HCT116 (cell line): Measurements from ENCODE around the gene STMP1. TPM values are rescaled to one million over a fixed set of nuclear protein-coding genes. Genes with fewer than 3 reads are reported as not detected.

Experiments
- ATAC-seq: fragments of 200-7000 bp; cut with Tn5 transposase; 2 replicates; pipeline ENCODE4 v1.9.1; 2020; ENCODE audit warnings: mild to moderate bottlenecking, moderate library complexity
- BruUV-seq: library from RNA; stranded (reverse); fragments of 400-500 nt; replicated peaks from 2 replicates; lab custom pipeline; 2021; lab: Mats Ljungman, UMichigan
- CTCF ChIA-PET: fragments of 300-600 bp; sonication (Branson Sonifier 250); formaldehyde crosslinking; loops from one replicate; lab custom pipeline; 2021; ENCODE audit warnings: antibody characterized with exemption; lab: Charles Lee
- POLR2A ChIA-PET: fragments of 300-600, 350-600 bp; sonication (Branson Sonifier 250); formaldehyde crosslinking; loops from one replicate; lab custom pipeline; 2021; ENCODE audit warnings: antibody characterized with exemption; lab: Charles Lee
- RAD21 ChIA-PET, 2 experiments: fragments of 300-600 bp; sonication (Branson Sonifier 250); formaldehyde crosslinking; loops; one replicate each; lab custom pipeline; 2023; ENCODE audit warnings: low total read pairs in 2 of 2; ENCODE audit not compliant: uncharacterized antibody in 2 of 2, unreplicated experiment in 2 of 2, low non-redundant PET in 1 of 2; lab: Charles Lee
- DNase-seq: peaks from one replicate; pipeline ENCODE4 v3.0.0-alpha.2; 2010; ENCODE audit warnings: low read depth, low spot score
- H2AFZ ChIP-seq: fragments of 200-600 bp; shearing (Covaris generic), sonication (generic); 2 replicates; pipeline ENCODE4 v1.6.1; 2017; ENCODE audit warnings: low read depth, mixed run types, mixed read lengths, antibody characterized with exemption, low read length; ENCODE audit not compliant: poor library complexity, severe bottlenecking
- H3K27ac ChIP-seq: 2 replicates; pipeline ENCODE4 v1.5.1; 2012; ENCODE audit warnings: low read depth, low read length
- H3K27me3 ChIP-seq: fragments of 200-600 bp; sonication (generic); 2 replicates; pipeline ENCODE4 v1.6.1; 2016; ENCODE audit warnings: mixed run types, low read length, mixed read lengths; ENCODE audit not compliant: insufficient read depth
- H3K36me3 ChIP-seq, 2 experiments: fragments of 200-500 bp in 1 of 2; fragments of 200-600 bp in 1 of 2; sonication (Bioruptor generic) in 1 of 2; sonication (generic) in 1 of 2; 2 replicates each; pipeline versions ENCODE4 v1.5.1 to v1.6.1; 2014 to 2016; ENCODE audit warnings: low read length in 2 of 2, inconsistent platforms in 1 of 2, mixed read lengths in 1 of 2, mixed run types in 1 of 2; ENCODE audit not compliant: insufficient read depth in 2 of 2, control insufficient read depth in 1 of 2
- H3K4me1 ChIP-seq, 2 experiments: fragments of 200-600 bp in 1 of 2; sonication (generic) in 1 of 2; 2 replicates each; pipeline versions ENCODE4 v1.5.1 to v1.6.1; 2012 to 2017; ENCODE audit warnings: low read length in 2 of 2, inconsistent platforms in 1 of 2, mild to moderate bottlenecking in 1 of 2, mixed read lengths in 1 of 2, mixed run types in 1 of 2, moderate library complexity in 1 of 2; ENCODE audit not compliant: insufficient read depth in 2 of 2, control insufficient read depth in 1 of 2
- H3K4me2 ChIP-seq: fragments of 200-600 bp; sonication (generic); 2 replicates; pipeline ENCODE4 v1.6.1; 2017; ENCODE audit warnings: mixed run types, low read length, mixed read lengths
- H3K4me3 ChIP-seq, 2 experiments: fragments of 200-600 bp in 1 of 2; sonication (generic) in 1 of 2; replicated peaks in 1 of 2; 2 replicates each; pipeline ENCODE4 v1.5.1; 2011 to 2016; ENCODE audit warnings: low read length in 2 of 2, control low read depth in 1 of 2, low read depth in 1 of 2, mild to moderate bottlenecking in 1 of 2, mixed read lengths in 1 of 2, mixed run types in 1 of 2
- H3K79me2 ChIP-seq: fragments of 200-600 bp; sonication (generic); 2 replicates; pipeline ENCODE4 v1.6.1; 2017; ENCODE audit warnings: mild to moderate bottlenecking, mixed run types, low read length, moderate library complexity, mixed read lengths; ENCODE audit not compliant: insufficient read depth
- H3K9ac ChIP-seq: fragments of 200-600 bp; sonication (generic); 2 replicates; pipeline ENCODE4 v1.6.1; 2016; ENCODE audit warnings: low read length, mixed read lengths
- H3K9me2 ChIP-seq: fragments of 200-600 bp; sonication (generic), shearing (Covaris generic); 2 replicates; pipeline ENCODE4 v1.6.1; 2017; ENCODE audit warnings: mixed run types, mild to moderate bottlenecking, moderate library complexity; ENCODE audit not compliant: insufficient read depth
- H3K9me3 ChIP-seq, 2 experiments: fragments of 200-500 bp in 1 of 2; fragments of 200-600 bp in 1 of 2; sonication (Bioruptor generic) in 1 of 2; sonication (generic) in 1 of 2; 2 replicates each; pipeline ENCODE4 v1.6.1; 2014 to 2017; ENCODE audit warnings: low read length in 2 of 2, mixed read lengths in 2 of 2, inconsistent platforms in 1 of 2, low read depth in 1 of 2, mild to moderate bottlenecking in 1 of 2, mixed run types in 1 of 2, moderate library complexity in 1 of 2; ENCODE audit not compliant: control insufficient read depth in 1 of 2, insufficient read depth in 1 of 2
- H4K20me1 ChIP-seq: fragments of 200-600 bp; sonication (generic), shearing (Covaris generic); 2 replicates; pipeline ENCODE4 v1.6.1; 2017; ENCODE audit warnings: mixed run types, mild to moderate bottlenecking, moderate library complexity; ENCODE audit not compliant: insufficient read depth
- EZH2 ChIP-seq: fragments of 200-600 bp; sonication (generic); IDR thresholded peaks from 2 replicates; pipeline ENCODE4 v1.6.1; 2017; ENCODE audit warnings: antibody characterized with exemption, mixed run types
- JUND ChIP-seq: IDR thresholded peaks from 2 replicates; pipeline ENCODE4 v1.6.1; 2012
- POLR2A ChIP-seq: IDR thresholded peaks from 2 replicates; pipeline ENCODE4 v1.7.0; 2011; ENCODE audit warnings: borderline replicate concordance; ENCODE audit not compliant: insufficient read depth, insufficient read length; ENCODE audit errors: extremely low read depth
- REST ChIP-seq: IDR thresholded peaks from 2 replicates; pipeline ENCODE4 v1.6.1; 2012; ENCODE audit warnings: low read depth
- SP1 ChIP-seq: IDR thresholded peaks from 2 replicates; pipeline ENCODE4 v1.6.1; 2012; ENCODE audit warnings: low read depth
- SRF ChIP-seq: IDR thresholded peaks from 2 replicates; pipeline ENCODE4 v1.6.1; 2012; ENCODE audit warnings: low read depth
- YY1 ChIP-seq: IDR thresholded peaks from 2 replicates; pipeline ENCODE4 v1.6.1; 2011; ENCODE audit warnings: low read length, low read depth, moderate library complexity, mild to moderate bottlenecking; ENCODE audit not compliant: insufficient replicate concordance; ENCODE audit errors: extremely low read depth
- intact Hi-C: fragments of 100-400 bp; cut with micrococcal nuclease; formaldehyde crosslinking; loops from 2 replicates; pipeline ENCODE4 v1.10.0; 2022
- total RNA-seq: library from RNA; stranded (reverse); gene quantifications from one replicate; pipeline ENCODE4 v1.2.1, GENCODE V29; 2021; ENCODE audit not compliant: unreplicated experiment

Gene STMP1
- total RNA-seq, 1 experiment from 2014 or later, result 32.8 TPM

- BruUV-seq, result no TSS peak
- Histone ChIP-seq H4K20me1 (no peaks in the 10 kb centered on the region; the same call in 1 of the 2 replicates), H3K4me3 (no peak overlapping the region), H3K79me2 (no peaks in the 10 kb centered on the region), H3K27ac (no peak overlapping the region), H3K9me2 (no peaks in the 10 kb centered on the region), H3K9me3 (no peaks in the 10 kb centered on the region), H3K36me3 (peaks cover 30 to 43% of the 10 kb centered on the region in 2 experiments), H2AFZ (no peak overlapping the region), H3K9ac (no peak overlapping the region), H3K4me1 (no peaks in the 10 kb centered on the region), H3K4me2 (no peak overlapping the region), H3K27me3 (no peaks in the 10 kb centered on the region)
- ATAC-seq (no peak), DNase-seq (no peak)
- TF ChIP-seq YY1, result no peak
- no peak for TF ChIP-seq SP1
- TF ChIP-seq SRF, result no peak
- no peak for TF ChIP-seq POLR2A
- no peak for TF ChIP-seq REST
- no peak for TF ChIP-seq EZH2
- TF ChIP-seq JUND, result no peak
- ChIA-PET RAD21 (no interaction called here), CTCF (interaction anchor here (1.0 to 2.9 kb wide), 4 partner anchors 11 to 370 kb away, joined by 3 to 20 read pairs (median 5); no protein-coding TSS in a partner anchor), POLR2A (no interaction called here)
- intact Hi-C loops, result no loop called here
These were observed 18.2 kb upstream of the STMP1 start for GRCh38 chr7:135644154-135644553.
